ENCODE data around the gene SIRPB1.
"Not testable (repeated sequence)": the region's sequence is repeated elsewhere in the genome, so short reads cannot be mapped to it uniquely, and the experiment has no call there.

Gene SIRPB1

DNA sequence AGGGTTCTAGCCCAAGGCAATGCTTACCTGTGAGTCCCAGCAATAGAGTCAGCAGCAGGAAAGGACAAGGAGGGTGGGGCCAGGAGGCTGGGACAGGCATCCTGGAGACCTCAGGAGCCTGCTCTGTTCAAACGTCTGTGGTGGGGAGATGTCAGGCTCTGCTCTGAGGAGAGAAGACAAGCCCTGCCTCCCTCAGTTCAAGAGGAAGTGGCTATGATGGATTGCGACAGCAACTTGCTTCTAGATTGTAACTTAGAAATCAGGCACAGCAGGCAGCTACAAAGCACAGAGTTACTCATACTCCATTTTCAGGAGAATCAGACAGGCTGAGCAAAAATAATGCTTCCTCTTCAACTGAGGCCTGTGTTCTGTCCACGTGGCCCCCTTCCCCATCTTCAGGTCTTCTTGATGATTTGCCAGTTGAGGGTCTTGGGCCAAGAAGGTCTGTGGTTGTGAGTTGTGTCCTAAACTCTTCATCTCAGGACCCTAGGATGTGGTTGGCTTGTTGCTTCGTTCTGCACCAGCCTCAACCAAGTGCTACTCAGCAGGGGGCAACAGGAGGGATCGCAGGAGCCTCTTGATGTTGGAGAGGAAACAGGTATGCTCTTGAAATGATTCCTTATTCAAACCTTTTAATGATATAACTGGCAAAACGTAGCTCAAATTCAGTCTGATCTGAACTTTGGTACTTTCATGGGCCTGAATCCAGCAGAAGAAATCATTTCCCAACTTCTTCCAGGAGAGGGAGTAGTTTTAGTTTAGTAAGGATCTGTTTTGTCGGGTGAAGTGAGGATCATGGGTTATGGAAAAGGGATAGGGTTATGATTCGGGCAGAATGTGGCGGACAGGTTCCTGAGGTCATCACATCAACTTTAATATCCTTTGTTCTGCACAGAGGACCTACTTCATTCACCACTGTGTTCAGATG lies 31.0 kb downstream of the SIRPB1 start:
- DNase-seq (ENCODE audit: low read depth): no peak

GRCh38 chr20:1587781-1588532 lies 31.9 kb downstream of the SIRPB1 start:
- no peak for DNase-seq (ENCODE audit: low read depth)

DNA sequence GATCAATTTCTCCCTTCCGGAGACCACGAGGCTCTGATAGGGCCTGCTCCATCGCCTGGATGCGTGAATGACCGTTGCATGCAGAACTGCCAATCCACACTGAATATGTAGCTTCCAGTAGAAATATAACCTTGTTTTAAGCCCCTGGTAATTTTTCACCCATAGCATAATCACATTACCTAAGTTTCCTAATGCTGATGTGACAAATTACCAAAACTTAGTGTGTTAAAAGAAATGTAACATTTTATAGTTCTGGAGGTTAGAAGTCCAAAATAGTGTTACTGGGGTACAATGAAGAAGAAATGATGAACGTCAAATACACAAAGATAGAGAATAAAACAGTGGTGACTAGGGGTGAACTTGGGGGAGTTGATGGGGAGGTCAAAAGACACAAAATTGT lies 40.3 kb downstream of the SIRPB1 start:
- DNase-seq (ENCODE audit: low read depth): no peak

GRCh38 chr20:1577906-1578305 lies 41.9 kb downstream of the SIRPB1 start:
- DNase-seq (ENCODE audit: low read depth): no peak

DNA sequence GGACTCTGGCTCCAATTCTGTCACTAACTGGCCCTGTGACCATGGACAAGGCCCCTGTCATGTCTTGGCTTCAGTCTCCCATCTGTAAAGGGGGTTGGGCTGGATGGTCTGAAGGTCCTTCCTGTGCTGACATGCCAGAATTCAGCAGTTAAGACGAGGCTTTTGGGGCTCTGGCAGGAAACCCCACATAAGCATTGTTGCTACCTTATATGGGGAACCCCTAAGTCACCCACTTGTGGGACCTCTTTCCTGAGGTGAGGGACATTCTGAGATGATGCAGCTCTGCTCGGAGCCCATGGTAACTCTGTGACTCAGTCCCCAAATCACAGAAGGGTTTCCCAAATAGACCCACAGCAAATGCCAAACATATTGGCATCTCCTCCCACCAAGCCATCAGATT lies 42.5 kb downstream of the SIRPB1 start:
- DNase-seq (ENCODE audit: low read depth): not testable (repeated sequence)

- no peak for DNase-seq (ENCODE audit: low read depth)
Measured at GRCh38 chr20:1576641-1577040, 43.2 kb downstream of the SIRPB1 start.

GRCh38 chr20:1576003-1576402 lies 43.8 kb downstream of the SIRPB1 start:
- not testable (repeated sequence) for DNase-seq (ENCODE audit: low read depth)

GRCh38 chr20:1571583-1571982 lies 48.2 kb downstream of the SIRPB1 start:
- DNase-seq (ENCODE audit: low read depth): not testable (repeated sequence)
